Cerebellar cortex (tissue), 1 donor: ENCODE data around the gene RPL32.
"Not testable (repeated sequence)": the region's sequence is repeated elsewhere in the genome, so short reads cannot be mapped to it uniquely, and the experiment has no call there.

ENCODE experiments used
- DNase-seq: peaks from one replicate; pipeline ENCODE4 v3.0.0-alpha.2; 2015; ENCODE audit warnings: low spot score

Gene RPL32

GRCh38 chr3:12808587-12808986, 32.8 kb downstream of the RPL32 start:
- no peak for DNase-seq

DNA sequence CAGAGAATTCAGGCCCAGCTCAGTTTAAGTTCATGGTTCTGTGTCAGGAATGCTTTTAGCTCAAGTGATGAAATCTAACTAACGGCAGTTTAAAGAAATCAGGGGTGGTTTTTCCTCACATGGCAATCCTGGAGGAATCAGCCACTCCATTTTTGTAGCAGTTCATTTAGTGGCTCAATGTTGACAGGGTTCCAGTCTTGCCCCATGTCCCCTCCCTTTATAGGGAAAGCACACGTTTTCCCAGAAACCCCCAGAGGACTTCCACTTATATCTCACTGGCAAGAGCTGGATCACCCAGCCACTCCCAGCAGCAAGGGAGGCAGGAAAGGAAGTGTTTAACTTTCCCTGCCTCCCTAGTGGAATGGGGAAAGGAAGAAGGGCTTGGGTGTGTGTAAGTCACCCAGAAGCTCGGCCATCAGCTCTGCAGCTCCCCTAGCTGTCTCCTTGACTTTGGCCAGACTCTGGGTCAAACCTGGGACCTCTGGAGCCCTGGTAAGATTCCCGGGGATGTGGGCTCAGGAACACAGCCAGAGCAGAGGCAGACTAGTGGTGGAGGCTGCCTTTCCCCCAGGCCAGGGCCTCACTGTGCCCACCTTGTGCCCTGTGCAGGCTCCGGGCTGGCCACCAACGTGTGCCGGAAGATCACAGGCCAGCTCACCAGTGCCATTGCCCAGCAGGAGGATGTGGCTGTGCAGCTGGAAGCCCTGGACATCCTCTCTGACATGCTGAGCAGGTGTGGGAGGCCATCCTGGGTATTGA, 33.6 kb downstream of the RPL32 start:
- DNase-seq: no peak

- DNase-seq: no peak
Measured at GRCh38 chr3:12807066-12807465, 34.3 kb downstream of the RPL32 start.

DNA sequence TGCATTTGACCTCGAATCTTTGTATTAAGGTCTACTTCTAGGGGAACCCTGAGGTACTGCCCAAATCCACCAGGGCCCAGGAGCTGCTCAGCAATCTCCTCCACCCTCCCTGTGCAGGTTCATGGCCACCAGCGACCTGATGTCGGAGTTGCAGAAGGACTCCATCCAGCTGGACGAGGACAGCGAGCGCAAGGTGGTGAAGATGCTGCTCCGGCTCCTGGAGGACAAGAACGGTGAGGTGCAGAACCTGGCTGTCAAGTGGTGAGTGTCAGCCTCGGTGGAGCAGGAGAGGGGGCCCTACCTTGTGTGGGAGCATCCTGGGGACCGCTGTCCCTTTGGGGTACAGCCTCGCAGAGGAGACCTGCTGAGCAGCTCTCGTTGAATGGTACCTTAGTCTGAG, 38.0 kb downstream of the RPL32 start:
- no peak for DNase-seq

DNA sequence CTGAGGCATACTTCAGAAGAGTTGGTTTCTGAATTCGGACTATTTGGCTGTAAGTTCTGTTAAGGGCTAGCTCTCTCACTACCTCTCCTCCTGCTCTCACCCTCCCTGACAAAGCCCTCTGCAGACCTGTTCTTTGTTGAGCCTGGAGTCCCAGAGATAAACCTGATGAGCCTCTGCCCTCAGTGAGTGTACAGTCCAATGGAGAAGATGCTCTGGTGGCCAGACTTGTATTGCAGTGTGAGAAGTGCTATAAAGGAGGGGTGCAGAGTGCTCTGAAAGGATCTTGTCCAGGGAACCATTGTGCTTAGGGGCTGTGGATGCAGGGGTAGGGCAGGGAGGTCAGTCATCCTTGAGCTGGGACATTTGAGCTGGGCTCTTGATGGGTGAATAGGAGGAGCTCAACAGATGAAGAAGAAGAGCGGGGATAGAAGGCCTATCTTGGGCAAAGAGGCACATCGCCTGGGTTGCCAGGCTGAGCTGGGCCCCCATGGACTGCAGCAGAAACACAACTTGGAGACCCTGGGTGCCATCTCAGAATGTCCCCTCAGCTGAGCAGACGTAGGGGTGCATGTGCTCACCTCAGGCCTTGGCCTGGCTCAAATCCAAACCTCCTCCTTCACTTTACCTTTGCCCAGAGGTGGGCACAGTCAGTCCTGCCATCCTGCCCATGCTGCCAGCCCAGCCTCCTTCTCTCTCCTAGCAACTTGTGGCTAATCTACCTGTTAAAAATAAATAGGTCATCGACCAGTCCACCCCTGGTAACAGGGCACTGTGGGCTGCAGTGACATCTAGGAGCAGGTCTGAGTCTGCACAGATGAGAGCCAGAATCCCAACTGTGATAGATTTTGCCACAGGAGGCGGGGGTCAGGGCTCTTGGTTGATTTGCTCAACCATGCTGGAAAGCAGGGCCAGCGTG, 41.6 kb downstream of the RPL32 start:
- no peak for DNase-seq

DNA sequence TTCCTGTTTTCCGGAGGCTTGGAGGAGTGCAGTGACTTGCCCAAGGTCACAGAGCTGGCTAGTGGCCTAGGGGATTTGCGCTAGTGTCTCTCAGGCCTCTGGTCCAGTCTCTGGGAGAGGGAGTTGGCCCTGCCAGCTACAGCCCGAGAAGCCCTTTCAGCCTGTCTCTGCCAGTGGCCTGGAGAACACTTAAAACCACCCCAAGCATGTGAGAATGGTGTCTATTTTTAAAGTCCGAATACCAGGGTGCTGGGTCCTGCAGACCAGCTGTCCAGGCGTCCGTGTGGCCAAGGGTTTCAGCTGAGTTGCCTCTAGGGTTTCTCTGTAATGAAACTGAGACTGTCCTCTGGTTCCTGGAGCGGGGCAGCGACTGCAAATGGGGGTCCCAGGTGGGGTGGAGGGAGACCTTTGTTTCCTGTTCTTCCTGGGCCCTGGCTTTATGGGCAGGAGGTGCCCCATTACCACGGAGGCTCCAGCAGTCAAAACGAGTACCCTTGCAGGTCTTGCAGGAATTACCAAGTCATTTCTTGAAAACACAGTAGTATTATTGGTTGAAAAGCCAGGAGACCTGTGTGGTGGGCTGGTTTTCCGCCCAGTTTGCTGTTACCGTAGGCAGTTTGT, 42.7 kb downstream of the RPL32 start:
- DNase-seq: no peak

DNA sequence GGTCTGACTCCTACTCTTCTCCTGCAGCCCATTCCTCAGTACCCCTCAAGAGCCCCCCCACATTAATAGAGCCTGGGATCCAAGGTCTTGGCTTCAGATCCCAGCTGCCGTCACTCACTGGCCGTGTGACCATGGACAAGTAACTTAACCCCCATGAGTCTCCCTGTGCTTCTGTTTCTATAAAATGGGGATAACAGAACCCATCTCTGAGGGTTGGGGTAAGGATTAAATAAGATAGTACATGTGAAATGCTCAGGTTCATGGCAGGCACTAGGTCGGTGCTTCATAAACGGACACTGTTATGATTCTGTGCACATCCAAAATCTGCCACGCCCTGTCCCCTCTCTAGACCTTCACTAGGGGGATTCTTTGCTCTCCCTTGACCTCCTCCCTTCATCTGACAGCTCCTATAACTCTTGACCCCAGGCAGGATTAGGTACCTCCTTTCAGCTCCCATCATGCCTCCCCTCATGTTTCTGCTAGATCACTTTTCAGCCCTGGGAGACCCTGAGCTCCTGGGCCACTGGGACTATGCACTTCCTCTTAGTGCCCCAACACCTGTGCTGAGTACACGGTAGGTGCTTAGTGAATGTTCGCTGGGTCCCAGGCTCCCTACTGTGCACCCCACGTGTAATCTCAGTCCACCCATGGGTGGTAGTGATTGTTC, 43.3 kb downstream of the RPL32 start:
- no peak for DNase-seq

DNA sequence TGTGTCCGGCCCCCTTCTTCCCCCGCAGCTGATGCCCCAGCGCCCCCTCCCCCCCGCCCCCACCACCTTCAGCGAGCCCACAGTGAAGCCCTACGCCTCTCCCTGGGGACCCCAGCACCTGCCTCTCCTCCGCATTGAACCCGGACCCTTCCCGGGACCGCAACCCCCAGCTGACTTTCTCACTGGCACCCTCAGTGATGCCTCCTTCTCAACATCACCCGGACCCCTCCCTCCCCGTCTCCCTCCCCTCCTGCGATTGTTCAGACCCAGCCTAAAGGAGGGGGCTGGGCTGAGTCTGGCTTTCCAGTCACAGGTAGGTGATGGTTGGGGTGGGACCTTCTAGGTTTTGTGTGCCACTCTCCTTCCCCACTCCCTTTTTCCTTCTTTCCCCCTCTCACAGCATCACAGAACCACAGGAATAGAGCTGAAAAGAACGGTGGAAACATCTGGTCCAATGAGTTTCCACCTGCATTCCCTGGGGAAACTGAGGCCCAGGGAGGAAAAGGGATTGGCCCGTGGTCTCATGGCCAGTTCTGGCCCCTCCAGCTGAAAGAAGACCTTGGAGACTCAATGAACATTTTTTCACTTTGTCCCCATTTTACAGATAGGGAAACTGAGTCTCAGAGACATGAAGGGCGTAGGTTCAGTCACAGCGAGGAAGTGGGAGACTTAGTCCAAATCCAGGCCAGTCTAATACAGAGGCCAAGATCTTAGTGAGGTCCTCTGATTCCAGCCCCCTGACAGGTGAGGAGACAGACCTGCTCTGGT, 44.1 kb downstream of the RPL32 start:
- DNase-seq: no peak

GRCh38 chr3:12796171-12797123, 44.9 kb downstream of the RPL32 start, which contains the start of gene CAND2:
CAND2 (plus strand) TSS chr3:12796680; CDS start chr3:12796721, 41 bp downstream.
- DNase-seq: peak; percentile 44

DNA sequence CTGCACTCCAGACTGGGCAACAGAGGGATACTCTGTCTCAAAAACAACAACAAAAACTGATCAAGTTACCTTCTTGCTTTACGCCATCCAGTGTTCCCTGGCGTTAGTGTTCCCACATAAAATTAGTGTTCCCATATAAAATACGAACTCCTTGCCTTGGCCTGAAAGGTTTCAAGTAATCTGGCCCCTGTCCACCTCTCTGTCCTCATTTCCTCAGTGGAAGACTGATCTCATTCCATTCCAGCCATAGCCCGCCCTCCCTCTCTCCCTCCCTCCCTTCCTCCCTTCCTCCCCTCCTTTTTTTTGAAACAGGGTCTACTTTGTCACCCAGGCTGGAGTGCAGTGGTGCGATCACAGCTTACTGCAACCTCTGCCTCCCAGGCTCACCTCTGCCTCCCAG, 47.7 kb downstream of the RPL32 start:
- no peak for DNase-seq

- DNase-seq: no peak
Measured at GRCh38 chr3:12791430-12791829, 49.9 kb downstream of the RPL32 start.

DNA sequence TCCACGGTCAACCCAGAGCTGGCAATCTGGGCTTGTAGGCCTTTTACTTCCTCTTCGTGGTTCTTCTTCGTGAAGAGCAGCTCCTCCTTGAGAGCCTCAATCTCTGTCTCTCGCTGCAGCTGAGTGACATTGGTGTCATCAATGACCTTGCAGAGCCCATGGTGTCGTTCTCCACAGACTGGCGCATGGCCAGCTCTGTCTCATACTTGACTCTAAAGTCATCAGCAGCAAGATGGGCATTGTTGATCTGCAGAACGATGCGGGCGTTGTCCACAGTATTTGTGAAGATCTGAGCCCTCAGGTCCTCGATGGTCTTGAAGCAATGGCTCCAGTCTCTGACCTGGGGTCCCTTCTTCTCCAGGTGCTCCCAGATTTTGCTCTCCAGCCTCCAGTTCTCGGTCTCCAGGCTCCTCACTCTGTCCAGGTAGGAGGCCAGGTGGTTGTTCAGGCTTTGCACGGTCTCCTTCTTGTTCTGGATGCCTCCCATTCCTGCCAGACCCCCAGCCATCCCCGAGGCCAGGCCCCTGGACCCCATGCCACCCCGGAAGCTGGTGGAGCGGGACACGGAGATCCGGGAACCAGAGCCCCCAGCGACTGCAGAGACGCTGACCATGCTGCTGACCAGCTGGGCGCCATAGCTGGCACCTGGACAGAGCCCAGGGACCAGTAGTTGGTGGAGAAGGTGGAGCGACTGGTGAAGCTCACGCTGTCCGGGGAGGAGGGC, 53.2 kb downstream of the RPL32 start:
- not testable (repeated sequence) for DNase-seq

DNA sequence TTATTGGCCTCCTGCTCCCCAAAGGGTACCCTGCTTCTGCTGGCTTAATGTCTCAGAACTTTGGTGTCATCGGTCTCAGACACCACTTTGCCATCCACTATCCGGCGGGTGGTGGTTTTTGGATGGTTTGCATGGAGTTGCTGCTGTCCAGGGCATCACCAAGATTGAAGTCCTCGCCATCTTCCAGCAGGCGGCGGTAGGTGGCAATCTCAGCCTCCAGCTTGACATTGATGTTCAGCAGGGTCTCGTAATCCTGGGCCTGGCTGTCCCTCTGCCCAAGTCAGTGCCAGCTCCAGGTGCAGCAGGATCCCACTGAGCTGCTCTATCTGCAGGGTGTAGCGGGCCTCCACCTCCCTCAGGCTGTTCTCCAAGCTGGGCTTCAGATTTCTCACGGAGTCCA, 54.0 kb downstream of the RPL32 start:
- peak; percentile 68 for DNase-seq

DNA sequence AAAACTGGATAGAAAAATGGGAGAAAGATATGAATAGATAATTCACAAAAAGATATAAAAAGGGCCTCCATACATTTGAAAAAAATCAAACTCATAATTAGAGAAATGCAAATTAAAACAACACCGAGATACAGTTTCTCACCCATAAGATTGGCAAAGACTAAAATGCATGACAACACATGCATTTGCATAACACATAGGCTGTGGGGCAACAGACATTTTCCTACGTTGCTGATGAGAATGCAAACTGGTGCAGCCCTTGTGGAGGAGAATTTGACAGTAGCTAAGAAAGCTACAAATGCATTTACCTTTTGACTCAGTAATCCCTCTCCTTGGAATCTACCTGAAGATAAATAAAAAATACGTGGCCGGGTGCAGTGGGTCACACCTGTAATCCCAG, 56.3 kb downstream of the RPL32 start:
- no peak for DNase-seq
